GM19452 (cell line): ENCODE data around the gene PUM1.
"Not testable (repeated sequence)": the region's sequence is repeated elsewhere in the genome, so short reads cannot be mapped to it uniquely, and the experiment has no call there.

Source experiments
- ATAC-seq: cut with Tn5 transposase; IDR thresholded peaks from one replicate; pipeline ENCODE4 v1.9.1; 2021; ENCODE audit not compliant: unreplicated experiment

PUM1 gene

GRCh38 chr1:31065310-31066217 lies at the start of gene PUM1:
PUM1 (minus strand) TSS chr1:31065717; CDS start chr1:31059566, 6,151 bp downstream.
- ATAC-seq: peak; percentile 91

GRCh38 chr1:31112266-31112935 lies 46.9 kb upstream of the PUM1 start:
- no peak for ATAC-seq

- no peak for ATAC-seq
These were observed 45.9 kb upstream of the PUM1 start for GRCh38 chr1:31111290-31111951.

GRCh38 chr1:31110846-31111245 lies 45.3 kb upstream of the PUM1 start:
- no peak for ATAC-seq

GRCh38 chr1:31108861-31109260 lies 43.3 kb upstream of the PUM1 start:
- no peak for ATAC-seq

- no peak for ATAC-seq
These were observed 40.1 kb upstream of the PUM1 start for GRCh38 chr1:31105646-31106045.

GRCh38 chr1:31102501-31102950 lies 37.0 kb upstream of the PUM1 start:
- ATAC-seq: no peak

- ATAC-seq: no peak
These were observed 35.6 kb upstream of the PUM1 start for GRCh38 chr1:31101147-31101502.

- no peak for ATAC-seq
These were observed 33.9 kb upstream of the PUM1 start for GRCh38 chr1:31099293-31100032.

GRCh38 chr1:31095985-31096384 lies 30.5 kb upstream of the PUM1 start:
- no peak for ATAC-seq

GRCh38 chr1:31095298-31095981 lies 29.9 kb upstream of the PUM1 start:
- no peak for ATAC-seq

- ATAC-seq: not testable (repeated sequence)
These were observed 22.6 kb upstream of the PUM1 start for GRCh38 chr1:31088081-31088480.

- no peak for ATAC-seq
These were observed 19.5 kb upstream of the PUM1 start for GRCh38 chr1:31084782-31085569.

GRCh38 chr1:31082385-31082784 lies 16.9 kb upstream of the PUM1 start:
- no peak for ATAC-seq

GRCh38 chr1:31073044-31073443 lies 7.5 kb upstream of the PUM1 start:
- ATAC-seq: no peak

GRCh38 chr1:31072304-31072746 lies 6.8 kb upstream of the PUM1 start:
- ATAC-seq: no peak

- ATAC-seq: no peak
These were observed 3.9 kb upstream of the PUM1 start for GRCh38 chr1:31069392-31069791.

GRCh38 chr1:31064718-31065309 lies 703 bp downstream of the PUM1 start:
- no peak for ATAC-seq

GRCh38 chr1:31064111-31064717 lies 1.3 kb downstream of the PUM1 start:
- no peak for ATAC-seq
